Kidney (tissue), 14 donors: ENCODE measurements around the gene GRPEL2. TPM values are rescaled to one million over a fixed set of nuclear protein-coding genes. Genes with fewer than 3 reads are reported as not detected.

Experiments
- DNase-seq, 5 donors: peaks; one replicate each; pipeline ENCODE4 v3.0.0-alpha.2; 2013 to 2020
- FAIRE-seq: peaks from 2 replicates; lab custom pipeline; 2012; peaks lifted over from hg19 to GRCh38; lab: Jason Lieb, UNC
- H3K27ac ChIP-seq, 2 donors: one replicate each; pipeline ENCODE4 v1.7.0; 2013; ENCODE audit warnings: low read depth in 2 of 2, low read length in 2 of 2, inconsistent platforms in 1 of 2
- H3K27me3 ChIP-seq: one replicate; pipeline ENCODE4 v1.7.1; 2013; ENCODE audit warnings: low read length, inconsistent platforms; ENCODE audit not compliant: control insufficient read depth, insufficient read depth
- H3K36me3 ChIP-seq, 3 donors: one replicate each; pipeline versions ENCODE4 v1.7.0 to v1.7.1; 2013; ENCODE audit warnings: low read length in 3 of 3, control low read depth in 1 of 3, inconsistent platforms in 1 of 3; ENCODE audit not compliant: insufficient read depth in 3 of 3, control insufficient read depth in 2 of 3
- H3K4me1 ChIP-seq, 3 donors: one replicate each; pipeline versions ENCODE4 v1.7.0 to v1.7.1; 2013; ENCODE audit warnings: low read length in 3 of 3, inconsistent platforms in 1 of 3, low read depth in 1 of 3; ENCODE audit not compliant: control insufficient read depth in 2 of 3, insufficient read depth in 2 of 3
- H3K4me3 ChIP-seq, 3 donors: one replicate each; pipeline versions ENCODE4 v1.7.0 to v1.8.1; 2013; ENCODE audit warnings: low read length in 3 of 3, control low read depth in 1 of 3, inconsistent platforms in 1 of 3
- H3K9ac ChIP-seq, 3 donors: one replicate each; pipeline versions ENCODE4 v1.7.0 to v1.7.1; 2013; ENCODE audit warnings: low read length in 3 of 3, control low read depth in 1 of 3, inconsistent platforms in 1 of 3
- H3K9me3 ChIP-seq, 3 donors: one replicate each; pipeline versions ENCODE4 v1.7.0 to v1.7.1; 2013; ENCODE audit warnings: low read length in 3 of 3, control low read depth in 1 of 3, inconsistent platforms in 1 of 3; ENCODE audit not compliant: control insufficient read depth in 2 of 3, insufficient read depth in 1 of 3
- intact Hi-C: fragments of 100-400 bp; cut with DNase I; formaldehyde crosslinking; loops from one replicate; pipeline ENCODE4 v1.11.1; 2022
- polyA plus RNA-seq: library from polyadenylated mRNA; stranded (reverse); fragments of 350-450 nt; fragmentation: Illumina TruSeq; extraction: RNeasy Lipid Tissue Mini Kit (QIAGEN cat#74804); gene quantifications from one replicate; pipeline ENCODE4 v1.2.3, GENCODE V29; 2014; ENCODE audit warnings: low read depth, low replicate concordance; ENCODE audit not compliant: insufficient read depth
- total RNA-seq: library from RNA; stranded (reverse); fragmentation: NEBNext Ultra II Directional; extraction: Animal tissue kit (Norgen Biotek cat#: 25700); gene quantifications from one replicate; pipeline ENCODE4 v1.2.1, GENCODE V29; 2021
- TF ChIP-seq, protein P1 (sequence below): IDR thresholded peaks from 3 replicates; pipeline ENCODE4 v1.5.1; 2012; ENCODE audit warnings: mild to moderate bottlenecking, moderate library complexity, borderline replicate concordance; ENCODE audit not compliant: insufficient read depth; ENCODE audit errors: extremely low read depth
- donor health status: control.
- donor health status: control.
- donor health status: control.
- donor health status: control.
- donor health status: control.
- donor health status: DM: yes; HTN: yes; CAD: no.
- donor health status: Normal renal cell carcinoma (clear cell type).

The GRPEL2 gene
- total and polyA plus RNA-seq, 2 donors from 2014 or later: 7.6 to 16.9 TPM

DNA sequence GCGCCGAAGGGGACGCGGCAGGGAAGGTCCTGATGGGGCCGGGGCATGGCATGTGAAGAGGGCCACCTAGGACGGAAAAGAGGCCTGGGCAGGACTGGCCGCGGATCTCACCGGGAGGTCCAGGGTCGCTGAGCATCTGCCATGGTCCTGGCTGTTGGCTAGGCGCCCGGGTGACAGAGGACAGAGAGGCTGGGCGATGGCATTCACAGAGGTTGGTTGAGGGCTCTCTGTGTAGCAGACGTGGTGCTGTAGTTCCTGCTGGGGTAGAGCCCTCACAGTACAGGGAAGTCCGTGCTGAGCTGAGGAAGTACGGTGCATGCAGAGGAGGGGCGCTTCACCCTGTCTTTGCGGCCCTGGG, 13.0 kb downstream of the GRPEL2 start:
- TF ChIP-seq, protein P1, sequence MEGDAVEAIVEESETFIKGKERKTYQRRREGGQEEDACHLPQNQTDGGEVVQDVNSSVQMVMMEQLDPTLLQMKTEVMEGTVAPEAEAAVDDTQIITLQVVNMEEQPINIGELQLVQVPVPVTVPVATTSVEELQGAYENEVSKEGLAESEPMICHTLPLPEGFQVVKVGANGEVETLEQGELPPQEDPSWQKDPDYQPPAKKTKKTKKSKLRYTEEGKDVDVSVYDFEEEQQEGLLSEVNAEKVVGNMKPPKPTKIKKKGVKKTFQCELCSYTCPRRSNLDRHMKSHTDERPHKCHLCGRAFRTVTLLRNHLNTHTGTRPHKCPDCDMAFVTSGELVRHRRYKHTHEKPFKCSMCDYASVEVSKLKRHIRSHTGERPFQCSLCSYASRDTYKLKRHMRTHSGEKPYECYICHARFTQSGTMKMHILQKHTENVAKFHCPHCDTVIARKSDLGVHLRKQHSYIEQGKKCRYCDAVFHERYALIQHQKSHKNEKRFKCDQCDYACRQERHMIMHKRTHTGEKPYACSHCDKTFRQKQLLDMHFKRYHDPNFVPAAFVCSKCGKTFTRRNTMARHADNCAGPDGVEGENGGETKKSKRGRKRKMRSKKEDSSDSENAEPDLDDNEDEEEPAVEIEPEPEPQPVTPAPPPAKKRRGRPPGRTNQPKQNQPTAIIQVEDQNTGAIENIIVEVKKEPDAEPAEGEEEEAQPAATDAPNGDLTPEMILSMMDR: no peak
- FAIRE-seq: no peak
- H3K9ac ChIP-seq: peak overlapping the region in 2 of 3 donors; percentile 30 to 31
- peaks cover 0 to 7% (median 0%) of the 10 kb centered on the region in 3 donors for H3K4me1 ChIP-seq
- H3K36me3 ChIP-seq: peaks cover 0 to 6% (median 2%) of the 10 kb centered on the region in 3 donors
- no peaks in the 10 kb centered on the region for H3K9me3 ChIP-seq
- H3K4me3 ChIP-seq: peak overlapping the region; percentile 37 to 71 (median 67)
- intact Hi-C loops: no loop called here
- peak in 3 of 5 donors; percentile 18 to 80 (median 34) for DNase-seq
- H3K27me3 ChIP-seq: no peaks in the 10 kb centered on the region
- H3K27ac ChIP-seq: no peak overlapping the region

DNA sequence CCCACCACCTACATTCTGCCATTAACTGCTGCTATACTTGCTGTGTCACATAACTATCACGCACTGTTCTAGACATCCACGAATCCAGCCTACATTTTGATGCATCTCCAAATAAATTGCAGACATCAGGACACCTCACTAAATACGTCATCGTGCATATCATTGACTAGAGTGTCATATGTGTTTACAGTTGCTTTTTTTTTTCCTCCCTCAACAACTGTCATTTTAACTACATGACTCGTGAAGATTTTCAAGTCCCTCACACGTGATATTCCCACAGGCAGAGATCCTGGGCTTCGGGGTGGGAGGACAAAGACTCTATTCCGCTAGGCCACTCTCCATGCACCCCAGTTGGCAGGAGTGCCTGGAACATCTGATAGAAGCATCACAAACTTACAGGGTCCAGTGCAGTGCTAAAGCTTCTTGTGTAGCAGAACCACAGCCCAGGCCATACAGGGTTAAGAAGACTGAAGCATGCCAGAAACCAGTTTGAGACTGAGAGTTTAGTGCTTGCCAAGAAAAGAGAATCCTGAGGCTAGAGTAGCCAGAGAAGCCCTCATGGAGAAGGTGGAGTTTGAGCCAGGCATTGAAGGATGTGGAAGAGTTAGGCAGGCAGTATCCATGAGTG, 13.7 kb downstream of the GRPEL2 start:
- intact Hi-C loops: no loop called here
- no peaks in the 10 kb centered on the region for H3K27me3 ChIP-seq
- TF ChIP-seq, protein P1: no peak
- H3K4me1 ChIP-seq: peaks cover 0 to 7% (median 0%) of the 10 kb centered on the region in 3 donors
- H3K27ac ChIP-seq: no peak overlapping the region
- H3K36me3 ChIP-seq: peaks cover 0 to 5% (median 2%) of the 10 kb centered on the region in 3 donors
- H3K9ac ChIP-seq: no peak overlapping the region
- no peak for FAIRE-seq
- H3K4me3 ChIP-seq: no peak overlapping the region
- no peaks in the 10 kb centered on the region for H3K9me3 ChIP-seq
- no peak for DNase-seq

DNA sequence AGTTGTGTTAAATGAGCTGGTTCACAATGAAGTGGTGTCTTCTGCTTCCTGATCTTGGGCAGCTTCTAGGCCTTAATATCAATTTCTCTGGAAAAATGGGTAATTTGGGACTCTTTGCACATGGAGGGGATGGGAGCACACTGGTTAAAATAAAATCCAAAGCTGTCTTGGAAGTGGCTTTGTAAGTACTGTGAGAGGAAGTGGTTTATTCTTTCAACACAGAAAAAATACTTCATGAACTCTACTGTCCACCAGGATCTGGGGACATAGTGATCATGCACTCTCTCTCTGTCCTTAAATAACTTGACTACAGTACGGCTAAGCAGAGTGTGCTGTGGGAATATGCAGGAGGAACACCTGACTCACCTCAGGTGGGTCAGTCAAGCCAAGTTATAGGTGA, 15.0 kb downstream of the GRPEL2 start:
- Histone ChIP-seq H3K36me3 (peaks cover 0 to 2% (median 0%) of the 10 kb centered on the region in 3 donors), H3K4me1 (peaks cover 0 to 7% (median 0%) of the 10 kb centered on the region in 3 donors), H3K9me3 (no peaks in the 10 kb centered on the region), H3K9ac (no peak overlapping the region), H3K27ac (no peak overlapping the region), H3K4me3 (no peak overlapping the region), H3K27me3 (no peaks in the 10 kb centered on the region)
- no peak for DNase-seq
- no peak for FAIRE-seq
- intact Hi-C loops: loop anchor here (10.0 kb wide), 1 partner anchor 205 kb away; no protein-coding TSS in a partner anchor
- TF ChIP-seq, protein P1: no peak

DNA sequence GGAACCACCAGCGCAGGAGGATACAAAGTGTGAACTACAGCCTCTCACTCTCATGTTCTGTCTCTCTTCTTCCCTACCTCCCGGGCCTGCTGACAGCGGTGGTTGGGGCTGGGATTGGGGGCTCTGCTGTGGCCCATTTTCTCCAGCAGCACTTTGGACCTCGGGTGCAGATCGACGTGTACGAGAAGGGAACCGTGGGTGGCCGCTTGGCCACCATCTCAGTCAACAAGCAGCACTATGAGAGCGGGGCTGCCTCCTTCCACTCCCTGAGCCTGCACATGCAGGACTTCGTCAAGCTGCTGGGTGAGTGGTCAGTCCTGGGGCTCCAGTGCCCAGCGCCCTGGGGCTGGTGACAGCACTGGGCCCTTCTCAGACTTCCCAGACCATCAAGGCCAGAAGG, 17.2 kb downstream of the GRPEL2 start:
- Histone ChIP-seq H3K4me3 (no peak overlapping the region), H3K4me1 (peaks cover 0 to 8% (median 0%) of the 10 kb centered on the region in 3 donors), H3K27ac (no peak overlapping the region), H3K9me3 (no peaks in the 10 kb centered on the region), H3K9ac (no peak overlapping the region), H3K27me3 (no peaks in the 10 kb centered on the region), H3K36me3 (no peaks in the 10 kb centered on the region)
- TF ChIP-seq, protein P1: no peak
- DNase-seq (no peak), FAIRE-seq (no peak)
- intact Hi-C loops: loop anchor here (10.0 kb wide), 1 partner anchor 202 kb away; no protein-coding TSS in a partner anchor
